ENCODE measurements around the gene GRIA4.

GRIA4 gene

DNA sequence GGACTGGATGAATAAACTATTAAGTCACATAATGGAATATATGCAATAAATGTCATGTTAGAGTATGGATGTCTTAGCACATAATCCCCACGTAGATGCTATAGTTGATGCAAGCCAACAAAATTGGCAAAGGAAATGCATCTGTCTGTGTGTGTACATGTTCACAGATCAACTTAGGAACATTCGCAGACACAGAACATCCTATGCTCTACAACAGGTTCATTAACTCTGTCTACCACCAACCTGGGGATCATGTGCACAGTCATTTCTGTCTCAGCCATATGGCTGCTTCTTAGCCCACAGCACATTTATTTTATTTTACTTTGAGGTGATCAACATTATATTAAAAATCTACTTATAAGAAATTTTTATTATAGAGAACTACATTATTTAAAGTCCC lies 407.2 kb downstream of the GRIA4 start:
- DNase-seq: peak; percentile 57

DNA sequence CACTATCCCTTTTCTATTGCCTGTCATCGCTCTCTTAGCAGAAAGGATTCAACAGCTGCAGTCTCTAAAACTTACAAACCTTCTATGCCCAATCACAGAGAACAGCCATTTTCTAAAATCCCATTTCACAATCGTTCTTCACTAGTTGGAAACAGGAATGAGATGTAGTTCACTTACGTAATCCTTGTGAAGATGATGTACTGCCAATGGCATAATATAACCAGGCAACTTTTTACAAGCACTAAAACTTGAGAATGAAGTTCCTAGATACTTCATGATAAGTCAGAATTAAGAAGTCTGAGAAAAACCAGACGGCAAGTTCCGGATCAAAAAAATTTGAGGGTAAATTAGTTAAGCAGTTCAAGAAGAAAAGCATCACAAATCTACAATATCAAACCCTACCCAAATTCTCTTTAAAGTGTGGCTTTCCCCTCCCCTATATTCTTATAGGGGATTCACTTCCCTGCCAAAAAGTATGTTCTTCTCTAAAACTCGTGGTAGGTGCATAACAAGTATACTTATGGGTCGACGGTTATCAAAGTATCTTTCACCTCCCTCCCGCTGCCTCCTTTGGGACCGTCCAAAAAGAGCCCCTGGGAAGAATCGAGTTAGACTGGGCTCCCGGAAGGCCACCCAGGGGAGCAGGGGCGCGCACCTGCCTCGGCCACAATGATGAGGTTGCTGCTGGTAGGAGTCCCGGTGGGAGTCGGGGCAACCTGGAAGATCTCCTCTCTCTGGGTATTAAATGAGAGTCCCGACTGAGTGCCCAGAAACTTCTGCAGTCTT lies 411.5 kb downstream of the GRIA4 start:
- DNase-seq: no peak

DNA sequence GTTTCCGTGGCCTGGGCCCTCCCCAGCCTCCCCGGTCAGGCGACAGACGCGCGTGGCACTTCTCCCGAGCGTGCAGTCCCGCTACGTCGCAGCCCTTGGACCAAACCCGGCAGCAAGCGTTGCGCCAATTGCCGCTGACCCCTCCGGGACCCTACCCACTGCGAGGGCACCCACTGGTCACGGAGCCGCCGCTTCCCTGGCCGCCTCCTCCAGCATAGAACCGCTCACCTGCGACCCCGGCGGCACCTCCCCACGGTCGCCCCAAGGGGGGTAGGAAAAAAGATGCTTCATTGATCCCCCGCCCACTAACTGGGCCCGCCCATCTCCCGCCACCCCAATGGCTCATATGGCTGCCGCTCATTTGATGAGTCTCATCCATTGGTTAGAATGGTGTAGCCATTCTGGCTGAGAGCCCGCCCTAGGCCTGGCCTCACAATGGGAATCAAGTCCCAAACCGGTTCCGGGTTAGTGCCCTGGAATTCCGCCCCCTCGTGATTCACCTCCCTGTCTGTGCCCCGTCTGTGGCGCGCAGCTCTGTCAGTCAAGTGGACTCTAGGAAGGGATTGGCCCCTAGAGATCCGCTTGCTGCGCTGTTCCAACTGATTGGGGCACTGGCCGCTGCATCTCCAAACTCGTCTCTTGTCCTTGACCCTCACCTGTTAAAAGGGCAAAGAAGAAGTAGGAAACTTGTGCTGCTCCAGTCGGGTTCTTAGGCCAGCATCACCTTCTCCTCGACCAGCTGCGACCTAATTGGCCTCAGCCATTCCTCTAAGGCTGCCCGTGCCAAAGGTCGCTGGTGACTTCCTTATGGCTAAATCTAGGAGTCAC lies 412.3 kb downstream of the GRIA4 start, which contains the start of gene MSANTD4:
Gene MSANTD4 (minus strand): TSS at position 274 of the 828 bp plus-strand sequence. CDS start 11,323 bp downstream, outside the sequence.
- DNase-seq: peak; percentile 99

DNA sequence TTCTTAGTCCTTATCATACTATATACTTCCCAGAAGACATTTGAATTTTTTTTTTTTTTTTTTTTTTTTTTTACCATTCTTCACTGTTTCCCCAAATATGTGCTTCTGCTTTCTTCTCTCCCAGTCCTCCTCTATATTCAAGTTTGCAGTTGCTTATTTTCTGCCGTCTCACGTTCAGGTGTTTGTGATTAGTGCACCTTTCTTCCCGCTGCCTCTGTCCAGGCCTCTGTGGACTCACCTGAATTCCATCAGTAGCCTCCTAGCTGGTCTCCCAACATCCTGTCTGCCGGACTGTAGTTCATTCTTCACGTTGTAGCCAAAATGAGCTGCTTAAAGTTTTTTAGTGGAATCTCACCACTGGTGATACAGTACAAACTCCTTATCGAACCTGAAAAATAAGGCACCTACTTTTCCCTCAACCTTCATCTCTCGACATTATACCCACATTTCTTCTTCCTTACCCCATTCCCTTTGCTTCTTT lies 413.0 kb downstream of the GRIA4 start:
- no peak for DNase-seq

DNA sequence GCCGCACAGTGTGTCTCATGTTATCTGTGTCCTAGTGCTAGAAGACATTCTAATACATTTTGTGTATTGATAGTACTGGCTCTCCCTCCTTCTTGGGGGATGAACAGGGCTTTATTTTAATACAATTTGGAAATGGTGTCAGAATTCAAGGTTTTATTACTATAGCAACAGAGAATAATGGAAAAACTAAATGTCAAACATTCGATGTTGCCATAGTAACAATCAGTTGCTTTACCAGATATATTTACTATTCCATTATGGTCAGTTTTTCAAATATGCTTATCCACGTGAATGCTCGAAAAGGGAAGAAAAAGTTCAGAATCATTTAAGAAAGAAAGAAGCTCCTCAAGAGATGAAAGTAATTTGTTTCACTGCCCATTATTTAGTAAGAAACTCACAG lies 420.7 kb downstream of the GRIA4 start:
- no peak for DNase-seq

DNA sequence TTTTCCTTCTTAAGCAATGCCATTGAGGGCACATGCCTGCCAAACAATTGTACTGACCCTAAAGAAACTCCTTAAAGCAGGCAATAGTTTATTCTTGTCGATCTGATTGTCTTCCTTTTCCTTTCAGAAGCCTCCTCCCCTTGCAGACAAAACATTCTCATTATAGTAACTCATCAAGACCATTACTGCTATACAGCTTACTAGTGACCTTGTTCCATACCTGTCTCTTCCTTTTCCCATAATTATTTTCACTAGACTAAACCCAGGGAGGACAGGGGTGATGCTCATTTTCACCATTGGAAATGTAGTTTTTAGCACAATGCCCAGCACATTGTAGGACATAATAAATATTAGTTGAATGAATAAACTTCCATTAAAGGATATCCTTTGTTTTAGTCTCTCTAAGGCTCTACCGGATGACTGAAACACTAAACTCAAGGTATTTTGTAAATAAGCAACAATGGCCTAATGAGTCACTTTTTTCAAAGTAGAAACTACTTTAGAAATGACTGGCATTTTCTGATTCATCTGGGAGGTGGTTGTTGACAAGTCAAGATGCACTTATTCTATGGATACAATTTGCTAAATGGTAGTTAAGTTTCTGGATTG lies 421.4 kb downstream of the GRIA4 start:
- DNase-seq: no peak
